VCaP (cell line): ENCODE measurements around the gene GGTLC1.
A peak's percentile ranks its signal among the peaks of the same experiment; 100 is the strongest.

Source experiments
- H3K27ac ChIP-seq: fragments of 450-650 bp; 2 replicates; pipeline ENCODE4 v1.5.1; 2017
- CTCF ChIP-seq: fragments of 450-650 bp; conservative IDR thresholded peaks from 2 replicates; pipeline ENCODE4 v1.5.1; 2017; ENCODE audit warnings: mild to moderate bottlenecking, moderate library complexity

GGTLC1 gene

DNA sequence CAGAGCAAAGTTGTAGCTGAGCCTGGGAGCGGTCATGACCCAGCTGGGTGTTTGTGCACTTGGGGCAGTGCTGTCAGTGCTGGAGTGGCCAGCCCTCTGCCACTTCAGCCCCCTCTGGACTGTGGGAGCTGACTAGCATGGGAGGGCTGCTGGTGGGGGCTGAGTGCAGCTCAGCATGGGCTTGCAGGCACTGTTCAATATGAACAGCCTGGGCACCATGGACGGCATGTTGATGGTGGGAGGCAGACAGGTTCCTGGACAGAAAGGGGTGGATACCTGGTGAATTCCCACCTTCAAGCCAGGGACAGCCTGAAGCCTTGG is 50.5 kb downstream of the GGTLC1 start:
- no peak overlapping the region for H3K27ac ChIP-seq
- TF ChIP-seq CTCF: no peak

DNA sequence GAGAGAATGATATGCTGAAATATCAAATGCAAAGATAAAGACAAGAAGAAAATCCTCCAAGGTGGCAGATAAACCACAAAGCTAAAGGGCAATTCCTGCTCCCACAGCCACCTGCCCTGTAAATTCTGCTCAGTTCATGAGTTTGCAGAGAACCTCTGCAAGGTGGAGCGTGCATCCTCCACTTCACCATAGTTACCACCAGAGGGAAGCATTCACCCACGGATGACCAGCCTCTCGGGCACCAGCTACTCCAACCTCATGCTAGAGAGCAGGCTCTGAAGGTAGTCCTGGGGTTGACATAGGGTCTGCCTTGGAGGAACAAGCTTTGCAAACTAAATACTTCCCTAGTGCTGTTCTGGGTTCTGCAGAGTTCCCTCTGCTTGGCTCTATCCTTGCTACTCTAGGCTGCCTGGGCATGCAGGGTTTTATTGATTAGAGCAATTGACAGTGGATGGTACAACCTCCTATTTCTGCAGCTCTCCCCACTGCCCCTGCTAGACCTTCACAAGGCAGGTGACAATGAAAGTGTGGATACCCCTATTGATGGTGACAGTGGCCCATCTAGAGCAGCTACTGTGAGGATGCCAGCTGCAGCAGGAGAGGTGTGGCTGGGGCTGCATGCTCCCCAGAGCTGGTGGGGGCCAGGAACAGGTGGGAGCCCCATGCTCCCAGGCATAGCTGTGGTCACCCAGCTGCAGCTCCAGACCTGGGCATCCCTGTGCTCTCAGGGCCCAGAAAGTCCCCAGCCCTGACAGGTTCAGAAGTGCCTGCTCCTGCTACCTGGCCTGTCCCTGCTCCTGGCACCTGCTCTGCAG is 51.1 kb downstream of the GGTLC1 start:
- TF ChIP-seq CTCF: peak; percentile 88
- no peak overlapping the region for H3K27ac ChIP-seq
